H1 (cell line): ENCODE results near the gene CMTM3. TPM values are rescaled to one million over a fixed set of nuclear protein-coding genes. Genes with fewer than 3 reads are reported as not detected.

ENCODE experiments used
- BACH1 ChIP-seq: IDR thresholded peaks from 2 replicates; pipeline ENCODE4 v1.6.1; 2012; ENCODE audit warnings: low read length, improper control_type of control experiment
- CTBP2 ChIP-seq: IDR thresholded peaks from 2 replicates; pipeline ENCODE4 v1.7.0; 2011; ENCODE audit warnings: borderline replicate concordance, mild to moderate bottlenecking, moderate library complexity, mixed read lengths, low read length; ENCODE audit not compliant: insufficient read depth, insufficient read length
- RBBP5 ChIP-seq: IDR thresholded peaks from 2 replicates; pipeline ENCODE4 v1.7.1; 2012; ENCODE audit warnings: low read depth, mild to moderate bottlenecking, inconsistent platforms, low read length, moderate library complexity, borderline replicate concordance
- RFX5 ChIP-seq: IDR thresholded peaks from 2 replicates; pipeline ENCODE4 v1.6.1; 2011; ENCODE audit warnings: low read depth, low read length, improper control_type of control experiment, borderline replicate concordance
- SIX5 ChIP-seq: IDR thresholded peaks from 2 replicates; pipeline ENCODE4 v1.6.1; 2011; ENCODE audit warnings: mild to moderate bottlenecking, low read depth, low read length
- polyA plus RNA-seq, 7 experiments: library from polyadenylated mRNA; depleted of rRNA in 3 of 7; stranded (reverse) in 5 of 7; unstranded in 2 of 7; fragments of >200 nt in 5 of 7; fragments of 200-250 nt in 2 of 7; gene quantifications; 1 replicate in 5 of 7; 2 replicates in 1 of 7; 4 replicates in 1 of 7; pipeline versions ENCODE4 v1.2.1 to v1.2.3, GENCODE V29; 2011 to 2013; ENCODE audit warnings: missing spikeins in 2 of 7, mixed read lengths in 2 of 7
- total RNA-seq: library from RNA; stranded (reverse); fragmentation: NEBNext Ultra II Directional; extraction: Animal tissue kit (Norgen Biotek cat#: 25700); gene quantifications from 2 replicates; pipeline ENCODE4 v1.2.1, GENCODE V29; 2021

CMTM3 gene
- total and polyA plus RNA-seq, 2 of the 8 experiments (the other 6 are each of a cell fraction or from before 2014, with no cell fraction given) = 24.7 to 24.8 TPM

- TF ChIP-seq CTBP2 (no peak), SIX5 (no peak), RFX5 (no peak), BACH1 (no peak), RBBP5 (no peak)
Observed at GRCh38 chr16:66616592-66616991, 12.1 kb downstream of the CMTM3 start (continued).
